ENCODE results near the gene PHF13.
A peak's percentile ranks its signal among the peaks of the same experiment; 100 is the strongest.

Gene PHF13

GRCh38 chr1:6588893-6589520 lies 24.5 kb upstream of the PHF13 start:
- Histone ChIP-seq H3K9me3 (ENCODE audit: low read length) (no peaks in the 10 kb centered on the region), H3K4me3 (ENCODE audit: low read depth in 1 of 2, low read length in 2 of 2) (no peak overlapping the region), H3K27ac (ENCODE audit: low read depth, low read length) (no peak overlapping the region), H3K36me3 (ENCODE audit: insufficient read depth, low read length) (peaks cover 64% of the 10 kb centered on the region), H3K4me1 (ENCODE audit: insufficient read depth, low read length) (peaks cover 16% of the 10 kb centered on the region), H3K27me3 (ENCODE audit: control insufficient read depth in 1 of 2, insufficient read depth in 2 of 2, low read length in 2 of 2) (no peaks in the 10 kb centered on the region), H3K9ac (ENCODE audit: low read length) (no peak overlapping the region)

DNA sequence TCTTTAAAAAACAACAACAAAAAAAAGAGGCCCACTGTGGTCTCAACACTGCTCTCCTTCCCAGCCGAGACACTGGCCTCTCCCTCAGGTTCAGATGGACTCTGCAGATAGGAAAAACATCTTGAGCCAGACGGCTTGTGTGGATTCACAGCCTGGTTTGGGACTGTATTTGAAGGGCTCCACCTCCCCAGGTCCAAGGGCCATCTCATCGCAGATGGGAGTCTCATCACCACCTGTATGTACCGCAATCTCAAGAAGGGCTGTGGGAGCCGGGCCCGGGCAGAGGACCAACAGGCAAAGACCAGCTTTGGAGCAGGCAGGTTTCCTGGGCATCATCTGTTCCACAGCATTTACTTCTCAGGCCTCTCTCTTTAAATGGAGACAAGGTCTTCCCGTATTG lies 23.5 kb upstream of the PHF13 start:
- Histone ChIP-seq H3K9ac (ENCODE audit: low read length) (no peak overlapping the region), H3K4me3 (ENCODE audit: low read depth in 1 of 2, low read length in 2 of 2) (no peak overlapping the region), H3K36me3 (ENCODE audit: insufficient read depth, low read length) (peaks cover 75% of the 10 kb centered on the region), H3K4me1 (ENCODE audit: insufficient read depth, low read length) (peaks cover 16% of the 10 kb centered on the region), H3K27me3 (ENCODE audit: control insufficient read depth in 1 of 2, insufficient read depth in 2 of 2, low read length in 2 of 2) (no peaks in the 10 kb centered on the region), H3K9me3 (ENCODE audit: low read length) (no peaks in the 10 kb centered on the region), H3K27ac (ENCODE audit: low read depth, low read length) (no peak overlapping the region)

GRCh38 chr1:6591222-6591621 lies 22.3 kb upstream of the PHF13 start:
- Histone ChIP-seq H3K4me1 (ENCODE audit: insufficient read depth, low read length) (peaks cover 22% of the 10 kb centered on the region), H3K27me3 (ENCODE audit: control insufficient read depth in 1 of 2, insufficient read depth in 2 of 2, low read length in 2 of 2) (no peaks in the 10 kb centered on the region), H3K9ac (ENCODE audit: low read length) (no peak overlapping the region), H3K36me3 (ENCODE audit: insufficient read depth, low read length) (peaks cover 86% of the 10 kb centered on the region), H3K27ac (ENCODE audit: low read depth, low read length) (no peak overlapping the region), H3K9me3 (ENCODE audit: low read length) (no peaks in the 10 kb centered on the region), H3K4me3 (ENCODE audit: low read depth in 1 of 2, low read length in 2 of 2) (no peak overlapping the region)

DNA sequence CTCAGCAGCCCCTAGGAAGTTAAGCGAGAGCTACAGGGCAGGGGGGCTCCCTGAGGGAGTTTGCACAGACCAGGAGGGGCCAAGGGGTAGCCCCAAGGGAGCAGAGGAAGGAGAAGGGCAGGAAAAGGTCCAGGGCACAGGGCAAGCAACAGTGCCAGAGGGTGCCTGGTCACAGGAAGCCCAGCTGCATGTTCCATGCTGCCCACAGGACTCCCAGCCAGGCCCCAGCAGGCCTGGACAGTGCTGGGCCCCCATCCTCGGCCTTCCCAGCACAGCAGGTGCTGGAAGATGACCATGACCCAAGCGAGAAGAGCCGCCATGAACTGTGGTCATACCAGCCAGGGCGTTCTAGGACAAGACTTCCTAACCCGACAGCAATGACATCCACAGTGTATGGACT lies 21.9 kb upstream of the PHF13 start:
- H3K36me3 ChIP-seq (ENCODE audit: insufficient read depth, low read length): peaks cover 91% of the 10 kb centered on the region

DNA sequence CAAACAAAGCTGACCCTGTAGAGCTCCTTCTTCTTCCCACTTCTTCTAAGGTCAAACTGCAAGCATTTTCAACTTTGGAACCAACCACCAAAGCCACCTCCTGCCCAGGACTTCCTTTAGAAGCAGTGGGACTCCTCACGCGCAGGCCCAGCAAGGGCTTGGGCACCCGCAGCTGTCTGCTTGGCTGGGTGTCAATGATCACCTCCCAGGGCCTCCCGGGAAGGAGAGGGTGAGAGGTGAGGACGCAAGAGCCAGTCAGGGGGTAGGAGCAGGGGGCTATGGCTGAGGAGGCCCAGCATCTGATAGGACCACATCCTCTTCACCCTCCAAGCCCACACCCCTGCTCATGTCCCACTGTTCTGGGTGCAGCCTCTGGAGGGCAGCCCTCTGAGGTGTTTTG lies 21.1 kb upstream of the PHF13 start:
- Histone ChIP-seq H3K9me3 (ENCODE audit: low read length) (no peaks in the 10 kb centered on the region), H3K27me3 (ENCODE audit: control insufficient read depth in 1 of 2, insufficient read depth in 2 of 2, low read length in 2 of 2) (no peaks in the 10 kb centered on the region), H3K9ac (ENCODE audit: low read length) (no peak overlapping the region), H3K4me3 (ENCODE audit: low read depth in 1 of 2, low read length in 2 of 2) (no peak overlapping the region), H3K27ac (ENCODE audit: low read depth, low read length) (no peak overlapping the region), H3K36me3 (ENCODE audit: insufficient read depth, low read length) (peaks cover 94% of the 10 kb centered on the region), H3K4me1 (ENCODE audit: insufficient read depth, low read length) (peaks cover 25% of the 10 kb centered on the region)

More for the DNA sequence above, 21.9 kb upstream of the PHF13 start:
- H3K9me3 ChIP-seq (ENCODE audit: low read length): no peaks in the 10 kb centered on the region
- no peaks in the 10 kb centered on the region for H3K27me3 ChIP-seq (ENCODE audit: control insufficient read depth in 1 of 2, insufficient read depth in 2 of 2, low read length in 2 of 2)
- H3K4me1 ChIP-seq (ENCODE audit: insufficient read depth, low read length): peaks cover 25% of the 10 kb centered on the region
- no peak overlapping the region for H3K27ac ChIP-seq (ENCODE audit: low read depth, low read length)
- H3K4me3 ChIP-seq (ENCODE audit: low read depth in 1 of 2, low read length in 2 of 2): no peak overlapping the region
- no peak overlapping the region for H3K9ac ChIP-seq (ENCODE audit: low read length)

- Histone ChIP-seq H3K9me3 (ENCODE audit: low read length) (no peaks in the 10 kb centered on the region), H3K36me3 (ENCODE audit: insufficient read depth, low read length) (peaks cover 94% of the 10 kb centered on the region), H3K27me3 (ENCODE audit: control insufficient read depth in 1 of 2, insufficient read depth in 2 of 2, low read length in 2 of 2) (no peaks in the 10 kb centered on the region), H3K4me1 (ENCODE audit: insufficient read depth, low read length) (peaks cover 25% of the 10 kb centered on the region), H3K9ac (ENCODE audit: low read length) (no peak overlapping the region), H3K27ac (ENCODE audit: low read depth, low read length) (no peak overlapping the region), H3K4me3 (ENCODE audit: low read depth in 1 of 2, low read length in 2 of 2) (no peak overlapping the region)
Measured at GRCh38 chr1:6592865-6593593, 20.5 kb upstream of the PHF13 start.

GRCh38 chr1:6593810-6594209 lies 19.7 kb upstream of the PHF13 start:
- Histone ChIP-seq H3K36me3 (ENCODE audit: insufficient read depth, low read length) (peaks cover 93% of the 10 kb centered on the region), H3K4me1 (ENCODE audit: insufficient read depth, low read length) (peaks cover 30% of the 10 kb centered on the region), H3K9ac (ENCODE audit: low read length) (no peak overlapping the region), H3K27me3 (ENCODE audit: control insufficient read depth in 1 of 2, insufficient read depth in 2 of 2, low read length in 2 of 2) (no peaks in the 10 kb centered on the region), H3K9me3 (ENCODE audit: low read length) (no peaks in the 10 kb centered on the region), H3K4me3 (ENCODE audit: low read depth in 1 of 2, low read length in 2 of 2) (no peak overlapping the region), H3K27ac (ENCODE audit: low read depth, low read length) (no peak overlapping the region)

- peaks cover 39% of the 10 kb centered on the region for H3K4me1 ChIP-seq (ENCODE audit: insufficient read depth, low read length)
- H3K9ac ChIP-seq (ENCODE audit: low read length): no peak overlapping the region
- no peak overlapping the region for H3K4me3 ChIP-seq (ENCODE audit: low read depth in 1 of 2, low read length in 2 of 2)
- no peaks in the 10 kb centered on the region for H3K27me3 ChIP-seq (ENCODE audit: control insufficient read depth in 1 of 2, insufficient read depth in 2 of 2, low read length in 2 of 2)
- peaks cover 88% of the 10 kb centered on the region for H3K36me3 ChIP-seq (ENCODE audit: insufficient read depth, low read length)
- H3K9me3 ChIP-seq (ENCODE audit: low read length): no peaks in the 10 kb centered on the region
- no peak overlapping the region for H3K27ac ChIP-seq (ENCODE audit: low read depth, low read length)
Measured at GRCh38 chr1:6594977-6595740, 18.4 kb upstream of the PHF13 start.

DNA sequence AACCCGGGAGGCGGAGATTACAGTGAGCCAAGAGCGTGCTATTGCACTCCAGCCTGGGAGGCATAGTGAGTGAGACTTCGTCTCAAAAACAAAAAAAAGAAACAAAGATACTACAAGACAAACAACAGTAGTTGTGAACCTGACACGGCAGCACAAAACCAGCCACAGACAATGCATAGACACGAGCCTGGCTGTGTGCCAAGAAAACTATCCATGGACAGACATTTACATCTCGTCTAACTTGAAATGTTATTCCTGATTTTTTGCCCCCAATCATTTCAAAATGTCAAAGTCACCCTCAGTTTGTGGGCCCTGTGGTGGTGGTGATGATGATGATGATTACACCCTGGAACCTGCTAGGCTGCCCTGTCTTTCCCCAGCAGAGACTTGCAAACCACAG lies 17.2 kb upstream of the PHF13 start:
- Histone ChIP-seq H3K4me1 (ENCODE audit: insufficient read depth, low read length) (peaks cover 39% of the 10 kb centered on the region), H3K36me3 (ENCODE audit: insufficient read depth, low read length) (peaks cover 80% of the 10 kb centered on the region), H3K27me3 (ENCODE audit: control insufficient read depth in 1 of 2, insufficient read depth in 2 of 2, low read length in 2 of 2) (no peaks in the 10 kb centered on the region), H3K4me3 (ENCODE audit: low read depth in 1 of 2, low read length in 2 of 2) (peak overlapping the region; percentile 15 to 16), H3K9me3 (ENCODE audit: low read length) (no peaks in the 10 kb centered on the region), H3K27ac (ENCODE audit: low read depth, low read length) (peak overlapping the region; percentile 12), H3K9ac (ENCODE audit: low read length) (no peak overlapping the region)

DNA sequence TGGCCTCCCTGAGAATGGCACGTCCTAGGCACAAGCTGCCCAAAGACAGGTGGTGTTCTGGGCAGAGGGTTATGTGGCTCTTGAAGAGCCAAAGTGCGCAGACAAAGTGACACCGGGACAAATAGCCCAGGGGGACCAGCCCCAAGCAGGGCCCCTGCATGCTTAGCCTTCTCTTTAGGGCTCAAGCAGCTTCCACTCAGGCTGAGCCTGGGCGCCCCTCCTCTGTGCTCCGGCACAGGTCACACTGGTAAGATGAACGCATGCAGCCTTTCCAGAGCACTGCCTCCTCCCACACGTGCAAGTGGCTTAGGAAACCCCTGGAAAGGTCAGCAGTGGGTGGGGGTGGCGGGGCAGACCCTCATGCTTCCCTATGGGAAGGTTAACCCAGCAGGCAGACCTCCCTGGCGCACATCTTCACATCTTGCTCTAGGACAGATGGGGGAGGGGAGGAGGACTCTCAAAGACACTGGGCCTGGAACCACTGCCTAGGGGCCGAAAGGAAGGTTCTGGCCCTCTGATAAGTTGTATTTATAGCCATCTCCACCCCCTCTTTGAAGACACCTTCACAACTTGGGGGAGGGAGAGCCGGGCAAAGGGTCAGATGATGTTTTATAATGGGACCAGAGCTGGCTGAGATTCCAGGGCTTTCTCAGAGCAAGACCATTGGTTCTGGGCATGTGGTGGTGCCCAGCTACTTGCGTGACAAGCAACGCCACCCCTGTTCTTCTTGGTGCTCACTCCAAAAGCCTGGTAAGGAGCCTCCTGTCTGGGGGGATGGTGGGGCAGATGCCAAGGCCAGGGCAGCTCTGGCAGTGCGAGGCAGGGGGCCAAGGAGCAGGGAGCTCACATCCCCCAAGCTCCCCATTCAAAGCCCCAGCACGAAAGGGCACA lies 16.4 kb upstream of the PHF13 start:
- peak overlapping the region; percentile 27 for H3K27ac ChIP-seq (ENCODE audit: low read depth, low read length)
- H3K4me3 ChIP-seq (ENCODE audit: low read depth in 1 of 2, low read length in 2 of 2): peak overlapping the region; percentile 15 to 16
- peaks cover 73% of the 10 kb centered on the region for H3K36me3 ChIP-seq (ENCODE audit: insufficient read depth, low read length)

DNA sequence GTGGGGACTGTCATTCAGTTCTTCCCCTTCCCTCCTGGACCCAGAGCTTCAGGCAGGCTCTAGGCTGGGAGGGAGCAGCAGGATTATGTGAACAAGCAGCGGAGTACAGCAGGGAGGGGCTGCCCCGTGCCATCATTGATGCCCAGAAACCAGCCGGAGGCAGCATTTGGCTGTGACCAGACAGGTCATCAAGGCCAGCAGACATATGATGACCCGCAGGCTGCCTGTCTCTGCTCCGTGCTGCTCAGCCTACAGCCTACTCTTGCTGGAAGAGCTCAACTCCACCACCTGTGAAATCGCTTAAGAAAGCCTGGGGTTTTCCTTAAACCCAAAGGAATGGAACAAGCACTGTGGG lies 15.8 kb upstream of the PHF13 start:
- Histone ChIP-seq H3K27ac (ENCODE audit: low read depth, low read length) (no peak overlapping the region), H3K36me3 (ENCODE audit: insufficient read depth, low read length) (peaks cover 67% of the 10 kb centered on the region), H3K4me1 (ENCODE audit: insufficient read depth, low read length) (peaks cover 39% of the 10 kb centered on the region), H3K9ac (ENCODE audit: low read length) (no peak overlapping the region), H3K9me3 (ENCODE audit: low read length) (no peaks in the 10 kb centered on the region), H3K4me3 (ENCODE audit: low read depth in 1 of 2, low read length in 2 of 2) (no peak overlapping the region), H3K27me3 (ENCODE audit: control insufficient read depth in 1 of 2, insufficient read depth in 2 of 2, low read length in 2 of 2) (no peaks in the 10 kb centered on the region)

More for the DNA sequence above, 16.4 kb upstream of the PHF13 start:
- Histone ChIP-seq H3K9ac (ENCODE audit: low read length) (no peak overlapping the region), H3K9me3 (ENCODE audit: low read length) (no peaks in the 10 kb centered on the region), H3K27me3 (ENCODE audit: control insufficient read depth in 1 of 2, insufficient read depth in 2 of 2, low read length in 2 of 2) (no peaks in the 10 kb centered on the region), H3K4me1 (ENCODE audit: insufficient read depth, low read length) (peaks cover 39% of the 10 kb centered on the region)

Data from muscle layer of colon (tissue), 2 donors.